HepG2 (cell line): ENCODE results near the gene DOCK3. TPM values are rescaled to one million over a fixed set of nuclear protein-coding genes. Genes with fewer than 3 reads are reported as not detected.
A peak's percentile ranks its signal among the peaks of the same experiment; 100 is the strongest.

ENCODE experiments used
- ATAC-seq: fragments of 200-7000 bp; cut with Tn5 transposase; 3 replicates; pipeline ENCODE4 v1.9.1; 2020; ENCODE audit warnings: mild to moderate bottlenecking, moderate library complexity
- BruUV-seq: library from RNA; stranded (reverse); fragments of 400-500 nt; replicated peaks from 2 replicates; lab custom pipeline; 2021; lab: Mats Ljungman, UMichigan
- CTCF ChIA-PET: fragments of 300-600 bp; formaldehyde crosslinking; extraction: SDS; loops from one replicate; lab custom pipeline; 2021; ENCODE audit warnings: low total read pairs, inconsistent platforms, low intra/inter-chr PET ratio; lab: Yijun Ruan, JAX
- POLR2A ChIA-PET: fragments of 350-600 bp; sonication (Branson Sonifier 250); formaldehyde crosslinking; loops from one replicate; lab custom pipeline; 2020; ENCODE audit warnings: antibody characterized with exemption, inconsistent platforms; lab: Yijun Ruan, JAX
- DNase-seq: peaks from one replicate; pipeline ENCODE4 v3.0.0-alpha.2; 2015; ENCODE audit warnings: low spot score
- FAIRE-seq: peaks from 3 replicates; lab custom pipeline; 2011; peaks lifted over from hg19 to GRCh38; lab: Jason Lieb, UNC
- H2AFZ ChIP-seq: one replicate; pipeline ENCODE4 v1.6.1; 2011; ENCODE audit warnings: low read length, inconsistent platforms
- H3K27ac ChIP-seq: fragments of 300-600 bp; 3 replicates; pipeline ENCODE4 v1.8.0; 2011; ENCODE audit warnings: mixed run types, mild to moderate bottlenecking, mixed read lengths, low read length, inconsistent platforms; ENCODE audit not compliant: insufficient read depth; ENCODE audit errors: extremely low read length
- H3K27me3 ChIP-seq, 2 experiments: fragments of 200-600 bp in 1 of 2; 2 replicates in 1 of 2; 3 replicates in 1 of 2; pipeline versions ENCODE4 v1.6.0 to v1.8.0; 2011; ENCODE audit warnings: low read length in 2 of 2, mild to moderate bottlenecking in 2 of 2, moderate library complexity in 2 of 2, inconsistent platforms in 1 of 2; ENCODE audit not compliant: insufficient read depth in 2 of 2, control insufficient read depth in 1 of 2
- H3K36me3 ChIP-seq, 2 experiments: fragments of 200-600 bp in 1 of 2; replicated peaks in 1 of 2; 2 replicates in 1 of 2; 3 replicates in 1 of 2; pipeline versions ENCODE4 v1.5.1 to v1.8.0; 2011; ENCODE audit warnings: low read length in 2 of 2, inconsistent platforms in 1 of 2; ENCODE audit not compliant: insufficient read depth in 2 of 2, control insufficient read depth in 1 of 2
- H3K4me1 ChIP-seq: 2 replicates; pipeline ENCODE4 v1.5.1; 2012; ENCODE audit warnings: low read length, inconsistent platforms; ENCODE audit not compliant: insufficient read depth
- H3K4me2 ChIP-seq: 2 replicates; pipeline ENCODE4 v1.6.0; 2011; ENCODE audit warnings: low read depth, low read length, inconsistent platforms
- H3K4me3 ChIP-seq, 3 experiments: fragments of 200-600 bp in 1 of 3; sonication (generic), shearing (Covaris generic) in 1 of 3; replicated peaks in 1 of 3; 2 replicates each; pipeline ENCODE4 v1.5.1; 2011 to 2016; ENCODE audit warnings: low read length in 3 of 3, inconsistent platforms in 2 of 3, low read depth in 2 of 3, mild to moderate bottlenecking in 2 of 3, control low read depth in 1 of 3, mixed read lengths in 1 of 3; ENCODE audit not compliant: insufficient read depth in 1 of 3
- H3K79me2 ChIP-seq: one replicate; pipeline ENCODE4 v1.6.1; 2011; ENCODE audit warnings: low read length, inconsistent platforms; ENCODE audit not compliant: insufficient read depth
- H3K9ac ChIP-seq: 2 replicates; pipeline ENCODE4 v1.6.0; 2011; ENCODE audit warnings: mild to moderate bottlenecking, low read depth, low read length, inconsistent platforms; ENCODE audit not compliant: insufficient read depth
- H3K9me3 ChIP-seq: 2 replicates; pipeline ENCODE4 v1.5.1; 2012; ENCODE audit warnings: mild to moderate bottlenecking, low read length
- H4K20me1 ChIP-seq: 2 replicates; pipeline ENCODE4 v1.6.0; 2011; ENCODE audit warnings: inconsistent platforms, mild to moderate bottlenecking, low read length, moderate library complexity; ENCODE audit not compliant: insufficient read depth
- ATF7-NPFF ChIP-seq: sonication (generic); formaldehyde crosslinking; IDR thresholded peaks from 2 replicates; pipeline ENCODE4 v1.8.1; 2023; ENCODE audit warnings: mild to moderate bottlenecking, low read depth, missing genetic modification reagents, moderate library complexity
- CREB1 ChIP-seq, 2 experiments: fragments of 450-650 bp in 1 of 2; IDR thresholded peaks; 2 replicates each; pipeline ENCODE4 v1.6.1; 2016 to 2017; ENCODE audit warnings: control low read depth in 1 of 2, mild to moderate bottlenecking in 1 of 2, missing compliant biosample characterization in 1 of 2, missing genetic modification characterization in 1 of 2
- MTA1 ChIP-seq: sonication (generic); formaldehyde crosslinking; IDR thresholded peaks from 2 replicates; pipeline ENCODE4 v1.4.0; 2020; ENCODE audit warnings: missing genetic modification reagents, mild to moderate bottlenecking, borderline replicate concordance
- PAXIP1 ChIP-seq: sonication (generic); formaldehyde crosslinking; conservative IDR thresholded peaks from 2 replicates; pipeline ENCODE4 v1.4.0; 2020; ENCODE audit warnings: mild to moderate bottlenecking, missing genetic modification reagents, moderate library complexity
- POLR2G ChIP-seq: fragments of 200-400 bp; formaldehyde crosslinking; IDR thresholded peaks from 2 replicates; pipeline ENCODE4 v1.6.1; 2018; ENCODE audit warnings: mild to moderate bottlenecking, low read depth, low read length, moderate library complexity
- RARG ChIP-seq: sonication (generic); formaldehyde crosslinking; IDR thresholded peaks from 2 replicates; pipeline ENCODE4 v1.4.0; 2020; ENCODE audit warnings: low read depth, mild to moderate bottlenecking, missing genetic modification reagents
- SMARCE1 ChIP-seq: fragments of 450-650 bp; IDR thresholded peaks from 2 replicates; pipeline ENCODE4 v1.6.1; 2017; ENCODE audit warnings: borderline replicate concordance
- SSRP1 ChIP-seq: IDR thresholded peaks from 2 replicates; pipeline ENCODE4 v1.6.1; 2016; ENCODE audit warnings: control low read depth
- TCF12 ChIP-seq, 2 experiments: fragments of 450-650 bp in 1 of 2; sonication (generic) in 1 of 2; formaldehyde crosslinking in 1 of 2; IDR thresholded peaks; 2 replicates each; pipeline versions ENCODE4 v1.6.1 to v1.8.0; 2017 to 2022; ENCODE audit warnings: antibody characterized with exemption in 1 of 2, mild to moderate bottlenecking in 1 of 2, missing genetic modification reagents in 1 of 2, moderate library complexity in 1 of 2
- ZNF180 ChIP-seq: sonication (generic); formaldehyde crosslinking; IDR thresholded peaks from 2 replicates; pipeline ENCODE4 v1.4.0; 2020; ENCODE audit warnings: low read depth, missing genetic modification reagents, borderline replicate concordance
- ZNF460 ChIP-seq: sonication (generic); formaldehyde crosslinking; IDR thresholded peaks from 2 replicates; pipeline ENCODE4 v1.5.1; 2020; ENCODE audit warnings: missing genetic modification reagents, mild to moderate bottlenecking, borderline replicate concordance
- ZNF510 ChIP-seq: sonication (generic); formaldehyde crosslinking; IDR thresholded peaks from 2 replicates; pipeline ENCODE4 v1.4.0; 2020; ENCODE audit warnings: low read depth, mild to moderate bottlenecking, missing genetic modification reagents
- ZNF580 ChIP-seq: IDR thresholded peaks from 2 replicates; pipeline ENCODE4 v1.6.1; 2016; ENCODE audit warnings: low read depth, borderline replicate concordance
- ZNF619 ChIP-seq: sonication (generic); formaldehyde crosslinking; IDR thresholded peaks from 2 replicates; pipeline ENCODE4 v1.4.0; 2020; ENCODE audit warnings: mild to moderate bottlenecking, missing genetic modification reagents
- ZNF670 ChIP-seq: sonication (generic); formaldehyde crosslinking; IDR thresholded peaks from 2 replicates; pipeline ENCODE4 v1.8.0; 2022; ENCODE audit warnings: mild to moderate bottlenecking, missing genetic modification reagents, borderline replicate concordance
- ZNF724P ChIP-seq: sonication (generic); formaldehyde crosslinking; IDR thresholded peaks from 2 replicates; pipeline ENCODE4 v1.8.0; 2022; ENCODE audit warnings: missing genetic modification reagents, borderline replicate concordance
- WGBS: methylation state at CpG from one replicate; pipeline ENCODE4 v1.1.6; 2017; ENCODE audit warnings: low lambda C conversion rate; 5-methylcytosine and 5-hydroxymethylcytosine counted together
- in situ Hi-C: cut with HindIII; loops from 2 replicates; pipeline ENCODE4 v1.10.0; 2017; ENCODE audit warnings: low pct_unique_long_range_greater_than_20kb; ENCODE audit not compliant: extremely low pct_ligation_motif_present
- intact Hi-C: fragments of 100-400 bp; cut with micrococcal nuclease; formaldehyde crosslinking; loops from one replicate; pipeline ENCODE4 v1.10.0; 2022; ENCODE audit not compliant: unreplicated experiment
- polyA plus RNA-seq, 8 experiments: library from polyadenylated mRNA; depleted of rRNA in 3 of 8; stranded (reverse) in 7 of 8; unstranded in 1 of 8; fragments of >200 nt; fragmentation: Illumina TruSeq in 4 of 8; extraction: Trizol in 4 of 8; gene quantifications; 2 replicates each; pipeline versions ENCODE4 v1.2.1 to v1.2.3, GENCODE V29; 2011 to 2016; ENCODE audit warnings: low read depth in 4 of 8, missing spikeins in 1 of 8, mixed read lengths in 1 of 8; ENCODE audit not compliant: insufficient read depth in 1 of 8
- total RNA-seq, 5 experiments: library from RNA; depleted of rRNA; stranded (reverse); fragments of >200 nt; fragmentation: Illumina TruSeq; extraction: Trizol; gene quantifications; 2 replicates each; pipeline ENCODE4 v1.2.3, GENCODE V29; 2016; ENCODE audit warnings: low read depth in 1 of 5

The DOCK3 gene
- total and polyA plus RNA-seq, 2 of the 13 experiments (the other 11 are each of a cell fraction or from before 2014, with no cell fraction given): not detected

- 1% methylated on average over 41 of the region's 65 CpGs for WGBS
- peak within 1 kb of the TSS; percentile 90 to 95 (median 92) for H3K4me3 ChIP-seq
- CTCF ChIA-PET: no interaction called here
- ATAC-seq (peak; percentile 94), DNase-seq (peak; percentile 96), FAIRE-seq (peak; percentile 39)
- H3K4me2 ChIP-seq: peak within 1 kb of the TSS; percentile 86
- intact Hi-C loops: loop anchor here (10.0 kb wide), 1 partner anchor 290 kb away; the partner anchor contains the start of gene TEX264
- BruUV-seq: no TSS peak
- in situ Hi-C loops: loop anchor here (5.0 kb wide), 1 partner anchor 813 kb away; no protein-coding TSS in a partner anchor
- no peaks in the 10 kb centered on the region for H3K9me3 ChIP-seq
- H3K36me3 ChIP-seq: peaks cover 2 to 12% of the 10 kb centered on the region in 2 experiments; a peak in 4 of 5 replicates
- peaks cover 8% of the 10 kb centered on the region for H4K20me1 ChIP-seq
- no peak within 1 kb of the TSS for H2AFZ ChIP-seq
- H3K27ac ChIP-seq: peak within 1 kb of the TSS; percentile 96
- H3K79me2 ChIP-seq: peaks cover 36% of the 10 kb centered on the region
- POLR2A ChIA-PET: interaction anchor here (0.6 to 2.2 kb wide), 16 partner anchors 8 to 816 kb away, joined by 3 to 15 read pairs (median 4); partner anchors contain the start of genes CISH, DCAF1, HEMK1 and MAPKAPK3
- peaks cover 0 to 1% of the 10 kb centered on the region in 2 experiments; a peak in 1 of 5 replicates for H3K27me3 ChIP-seq
- peaks cover 55% of the 10 kb centered on the region for H3K4me1 ChIP-seq
- H3K9ac ChIP-seq: peak within 1 kb of the TSS; percentile 98
- TF ChIP-seq ZNF670 (no peak; the same call in 1 of the 2 replicates), ZNF180 (CRISPR knock-in tag) (no peak), SMARCE1 (no peak), ZNF580 (peak; percentile 39; the same call in 1 of the 2 replicates), MTA1 (CRISPR knock-in tag) (no peak), RARG (CRISPR knock-in tag) (no peak), ZNF460 (CRISPR knock-in tag) (no peak), ATF7-NPFF (peak; percentile 35), ZNF619 (CRISPR knock-in tag) (no peak), PAXIP1 (CRISPR knock-in tag) (peak; percentile 45; the same call in 1 of the 2 replicates), ZNF724P (CRISPR knock-in tag) (no peak), CREB1 (IDR thresholded peaks at IDR 0.05) (peak; percentile 88), CREB1 (CRISPR knock-in tag; IDR thresholded peaks at IDR 0.05) (peak; percentile 94), ZNF510 (CRISPR knock-in tag) (no peak), TCF12 (IDR thresholded peaks at IDR 0.05) (no peak), TCF12 (CRISPR knock-in tag; IDR thresholded peaks at IDR 0.05) (peak; percentile 82), SSRP1 (no peak), POLR2G (peak; percentile 92)
Observed at GRCh38 chr3:51384726-51385473, 710.2 kb downstream of the DOCK3 start, which contains the start of gene MANF. MANF (plus strand) TSS chr3:51385291; CDS start chr3:51385343, 52 bp downstream.
